WTC11 (cell line): ENCODE data around the gene DOK4. TPM values are rescaled to one million over a fixed set of nuclear protein-coding genes. Genes with fewer than 3 reads are reported as not detected.

Experiments
- ATAC-seq: fragments of 200-7000 bp; cut with Tn5 transposase; 2 replicates; pipeline ENCODE4 v1.10.0; 2021; ENCODE audit warnings: mild to moderate bottlenecking, moderate library complexity
- CTCF ChIA-PET: fragments of 300-600 bp; sonication (Branson Sonifier 250); formaldehyde crosslinking; loops from one replicate; lab custom pipeline; 2021; ENCODE audit warnings: antibody characterized with exemption; lab: Charles Lee
- POLR2A ChIA-PET: fragments of 350-600 bp; sonication (Branson Sonifier 250); formaldehyde crosslinking; loops from one replicate; lab custom pipeline; 2021; ENCODE audit warnings: antibody characterized with exemption; lab: Charles Lee
- DNase-seq: peaks from one replicate; pipeline ENCODE4 v3.0.0; 2021; ENCODE audit warnings: low spot score
- H3K27ac Mint-ChIP-seq: 2 replicates; pipeline ENCODE4 v1.8.0; 2021; ENCODE audit warnings: mixed read lengths
- H3K27me3 Mint-ChIP-seq: 2 replicates; pipeline ENCODE4 v1.8.0; 2021; ENCODE audit warnings: low read depth, mild to moderate bottlenecking, moderate library complexity, mixed read lengths
- H3K36me3 Mint-ChIP-seq: 2 replicates; pipeline ENCODE4 v1.8.0; 2021; ENCODE audit warnings: mixed read lengths
- H3K4me1 Mint-ChIP-seq: 2 replicates; pipeline ENCODE4 v1.8.0; 2022; ENCODE audit warnings: mixed read lengths
- H3K4me3 Mint-ChIP-seq: 2 replicates; pipeline ENCODE4 v1.8.0; 2021; ENCODE audit warnings: mild to moderate bottlenecking, moderate library complexity, mixed read lengths
- H3K9me3 Mint-ChIP-seq: 2 replicates; pipeline ENCODE4 v1.8.0; 2021; ENCODE audit warnings: mixed read lengths
- AR ChIP-seq: fragments of 250-450 bp; sonication (Bioruptor Pico); IDR thresholded peaks from 2 replicates; pipeline ENCODE4 v1.9.0; 2021; ENCODE audit warnings: mild to moderate bottlenecking
- CDX4 ChIP-seq: fragments of 250-450 bp; sonication (Bioruptor Pico); IDR thresholded peaks from 2 replicates; pipeline ENCODE4 v1.9.0; 2021; ENCODE audit warnings: moderate library complexity, mild to moderate bottlenecking, inconsistent platforms, borderline replicate concordance
- E2F1 ChIP-seq: sonication (generic); formaldehyde crosslinking; IDR thresholded peaks from 2 replicates; pipeline ENCODE4 v1.8.0; 2022; ENCODE audit warnings: mild to moderate bottlenecking, missing genetic modification reagents
- EMX1 ChIP-seq: fragments of 250-450 bp; sonication (Bioruptor Pico); IDR thresholded peaks from 2 replicates; pipeline ENCODE4 v1.8.0; 2021; ENCODE audit warnings: mild to moderate bottlenecking
- ETV6 ChIP-seq: sonication (generic); formaldehyde crosslinking; IDR thresholded peaks from 2 replicates; pipeline ENCODE4 v1.8.1; 2022; ENCODE audit warnings: mild to moderate bottlenecking, missing genetic modification reagents
- GABPB1 ChIP-seq: sonication (generic); formaldehyde crosslinking; IDR thresholded peaks from 2 replicates; pipeline ENCODE4 v1.8.1; 2023; ENCODE audit warnings: mild to moderate bottlenecking, missing genetic modification reagents
- HMGA2 ChIP-seq: fragments of 250-450 bp; sonication (Bioruptor Pico); IDR thresholded peaks from 2 replicates; pipeline ENCODE4 v1.4.0; 2021; ENCODE audit warnings: mild to moderate bottlenecking, moderate library complexity
- JUN ChIP-seq: sonication (generic); formaldehyde crosslinking; IDR thresholded peaks from 2 replicates; pipeline ENCODE4 v1.8.0; 2023; ENCODE audit warnings: mild to moderate bottlenecking, missing genetic modification reagents
- NFATC4 ChIP-seq: fragments of 250-450 bp; sonication (Bioruptor Pico); IDR thresholded peaks from 2 replicates; pipeline ENCODE4 v1.9.0; 2021; ENCODE audit warnings: mild to moderate bottlenecking
- ZMAT4 ChIP-seq: fragments of 250-450 bp; sonication (Bioruptor Pico); IDR thresholded peaks from 2 replicates; pipeline ENCODE4 v1.9.0; 2021; ENCODE audit warnings: mild to moderate bottlenecking
- ZNF425 ChIP-seq: fragments of 250-450 bp; sonication (Bioruptor Pico); conservative IDR thresholded peaks from 2 replicates; pipeline ENCODE4 v1.9.0; 2021; ENCODE audit warnings: mild to moderate bottlenecking
- ZSCAN18 ChIP-seq: fragments of 250-450 bp; sonication (Bioruptor Pico); IDR thresholded peaks from 2 replicates; pipeline ENCODE4 v2.1.2; 2022; ENCODE audit warnings: mild to moderate bottlenecking, moderate library complexity
- total RNA-seq: library from RNA; stranded (reverse); gene quantifications from 3 replicates; pipeline ENCODE4 v1.2.3, GENCODE V29; 2021

Gene DOK4
- total RNA-seq, 1 experiment from 2014 or later: 25.0 TPM

GRCh38 chr16:57471852-57472664, 14.2 kb downstream of the DOK4 start:
- H3K4me3 Mint-ChIP-seq: peak overlapping the region; percentile 45
- H3K36me3 Mint-ChIP-seq: peaks cover 46% of the 10 kb centered on the region

More at GRCh38 chr16:57471852-57472664, 14.2 kb downstream of the DOK4 start:
- H3K9me3 Mint-ChIP-seq: no peaks in the 10 kb centered on the region
- H3K27ac Mint-ChIP-seq: peak overlapping the region; percentile 97
- CTCF ChIA-PET: interaction anchor here (0.6 to 8.2 kb wide), 5 partner anchors 8 to 46 kb away, joined by 3 to 80 read pairs (median 5); partner anchors contain the start of genes CIAPIN1, COQ9 and POLR2C
- H3K4me1 Mint-ChIP-seq: peaks cover 50% of the 10 kb centered on the region
- H3K27me3 Mint-ChIP-seq: no peaks in the 10 kb centered on the region
- ATAC-seq (peak; percentile 4; the same call in 1 of the 2 replicates), DNase-seq (no peak)
- TF ChIP-seq ZMAT4 (CRISPR knock-in tag) (no peak), NFATC4 (CRISPR knock-in tag) (0 out of 2 replicates have a peak, but pooled peaks have one; percentile 45), HMGA2 (CRISPR knock-in tag) (no peak), ZSCAN18 (CRISPR knock-in tag) (no peak), CDX4 (CRISPR knock-in tag) (no peak), ZNF425 (CRISPR knock-in tag) (no peak), GABPB1 (CRISPR knock-in tag) (peak; percentile 10; the same call in 1 of the 2 replicates), JUN (CRISPR knock-in tag) (no peak), AR (CRISPR knock-in tag) (0 out of 2 replicates have a peak, but pooled peaks have one; percentile 49), EMX1 (CRISPR knock-in tag) (no peak), ETV6 (CRISPR knock-in tag) (peak; percentile 71), E2F1 (CRISPR knock-in tag) (no peak)
- POLR2A ChIA-PET: interaction anchor here (0.5 to 1.4 kb wide), 2 partner anchors 25 to 44 kb away, joined by 5 read pairs; partner anchors contain the start of genes CIAPIN1 and COQ9
